ENCODE measurements around the gene PRAMEF17.
A peak's percentile ranks its signal among the peaks of the same experiment; 100 is the strongest.
"Not testable (repeated sequence)": the region's sequence is repeated elsewhere in the genome, so short reads cannot be mapped to it uniquely, and the experiment has no call there.

The PRAMEF17 gene, protein sequence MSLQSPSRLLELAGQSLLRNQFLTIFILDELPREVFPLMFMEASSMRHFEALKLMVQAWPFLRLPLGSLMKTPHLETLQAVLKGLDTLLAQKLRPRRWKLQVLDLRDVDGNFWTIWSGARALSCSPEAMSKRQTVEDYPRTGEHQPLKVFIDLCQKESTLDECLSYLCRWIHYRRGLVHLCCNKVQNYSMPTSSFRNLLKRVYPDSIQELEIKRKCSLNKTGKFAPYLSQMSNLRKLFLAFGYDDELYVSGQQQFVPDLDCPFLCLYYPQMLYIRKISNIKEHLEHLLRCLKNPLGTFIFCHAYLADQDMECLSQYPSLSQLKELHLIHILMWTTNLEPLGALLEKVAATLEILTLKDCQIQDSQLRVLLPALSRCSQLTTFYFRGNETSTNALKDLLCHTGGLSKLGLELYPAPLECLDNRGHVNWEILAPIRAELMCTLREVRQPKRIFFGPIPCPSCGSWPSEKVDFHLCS

DNA sequence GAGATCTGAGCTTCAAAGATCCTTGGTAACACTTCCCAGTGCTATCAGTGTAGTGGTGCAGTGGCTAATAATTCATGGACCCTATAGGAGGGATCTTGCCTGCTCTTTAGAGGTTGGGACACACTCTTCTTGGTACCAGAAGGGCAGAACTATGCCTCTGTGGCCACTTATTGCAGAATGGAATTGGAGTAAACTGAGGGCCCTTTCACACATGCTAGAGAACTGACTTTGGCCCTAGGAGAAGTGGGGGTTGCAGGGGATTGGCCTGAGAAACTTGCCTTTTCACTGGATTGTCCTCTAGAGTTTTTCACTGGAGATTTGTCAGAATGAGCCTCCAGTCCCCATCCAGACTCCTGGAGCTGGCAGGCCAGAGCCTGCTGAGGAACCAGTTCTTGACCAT is at the start of gene PRAMEF17:
PRAMEF17 (plus strand) TSS at position 301 of the 400 bp plus-strand sequence; CDS start at position 327, 26 bp downstream.
- DNase-seq (ENCODE audit: low read depth): not testable (repeated sequence)

- not testable (repeated sequence) for DNase-seq (ENCODE audit: low read depth)
Measured at GRCh38 chr1:13342496-13342895, 46.9 kb upstream of the PRAMEF17 start.

DNA sequence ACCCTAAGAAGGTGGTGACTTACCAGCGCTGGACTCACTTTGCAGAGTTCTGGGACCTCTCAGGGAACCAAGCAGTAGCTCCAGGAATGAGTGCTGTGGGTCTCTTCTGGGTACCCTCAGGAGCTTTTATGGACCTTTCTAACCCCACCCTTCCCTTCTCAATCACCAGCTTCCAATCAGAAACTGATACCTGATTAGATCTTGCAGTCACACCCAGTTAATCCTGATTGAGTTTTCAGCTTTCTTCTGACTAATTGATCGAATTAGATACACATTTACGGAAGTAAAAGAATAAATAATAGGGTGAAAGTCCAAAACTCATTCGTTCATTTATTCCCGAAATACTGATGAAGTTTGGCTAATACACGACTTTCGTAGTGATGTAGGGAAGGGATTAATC is 42.4 kb upstream of the PRAMEF17 start, which contains the start of gene PRAMEF14:
PRAMEF14 (minus strand) TSS at position 101 of the 400 bp plus-strand sequence. CDS start 1,820 bp downstream, outside the sequence.
- DNase-seq (ENCODE audit: low read depth): not testable (repeated sequence)

GRCh38 chr1:13353476-13353875 is 36.0 kb upstream of the PRAMEF17 start:
- DNase-seq (ENCODE audit: low read depth): not testable (repeated sequence)

DNA sequence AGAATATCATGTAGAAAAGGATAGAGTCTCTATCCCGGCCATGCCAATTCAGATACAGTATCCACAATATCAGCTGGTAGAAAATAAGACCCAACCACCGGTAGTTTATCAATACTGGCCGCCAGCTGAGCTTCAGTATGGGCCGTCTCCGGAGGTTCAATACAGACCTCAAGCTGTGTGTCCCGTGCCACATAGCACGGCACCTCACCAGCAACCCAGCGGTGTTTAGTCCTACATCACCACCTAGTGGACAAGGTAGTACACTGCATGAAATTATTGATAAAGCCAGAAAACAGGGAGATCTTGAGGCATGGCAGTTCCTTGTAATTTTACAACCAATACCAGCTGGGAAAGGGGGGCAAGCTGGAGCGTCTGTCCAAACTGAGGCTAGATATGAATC is 35.0 kb upstream of the PRAMEF17 start:
- DNase-seq (ENCODE audit: low read depth): not testable (repeated sequence)

GRCh38 chr1:13356774-13357173 is 32.7 kb upstream of the PRAMEF17 start:
- DNase-seq (ENCODE audit: low read depth): peak; percentile 45

DNA sequence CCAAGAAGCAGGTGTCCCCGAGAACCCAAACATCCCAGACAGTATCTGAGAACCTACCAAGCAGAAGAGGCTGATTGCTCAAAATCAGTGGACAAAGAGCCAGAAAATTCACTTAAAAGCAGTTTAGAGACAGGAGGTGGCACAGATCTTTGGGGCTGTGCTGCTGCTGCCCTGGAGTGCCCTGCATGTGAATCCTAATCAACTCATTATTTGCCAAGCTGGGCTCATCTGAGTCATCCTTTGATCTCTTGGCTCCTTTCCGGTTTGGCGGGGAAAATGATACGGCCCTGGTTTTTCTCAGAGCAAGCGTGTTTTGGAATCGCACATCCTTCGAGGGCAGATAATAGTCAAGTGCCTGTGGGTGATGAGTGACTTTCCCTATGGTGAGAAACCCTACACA is 27.1 kb upstream of the PRAMEF17 start:
- not testable (repeated sequence) for DNase-seq (ENCODE audit: low read depth)

GRCh38 chr1:13364928-13365327 is 24.5 kb upstream of the PRAMEF17 start:
- not testable (repeated sequence) for DNase-seq (ENCODE audit: low read depth)

DNA sequence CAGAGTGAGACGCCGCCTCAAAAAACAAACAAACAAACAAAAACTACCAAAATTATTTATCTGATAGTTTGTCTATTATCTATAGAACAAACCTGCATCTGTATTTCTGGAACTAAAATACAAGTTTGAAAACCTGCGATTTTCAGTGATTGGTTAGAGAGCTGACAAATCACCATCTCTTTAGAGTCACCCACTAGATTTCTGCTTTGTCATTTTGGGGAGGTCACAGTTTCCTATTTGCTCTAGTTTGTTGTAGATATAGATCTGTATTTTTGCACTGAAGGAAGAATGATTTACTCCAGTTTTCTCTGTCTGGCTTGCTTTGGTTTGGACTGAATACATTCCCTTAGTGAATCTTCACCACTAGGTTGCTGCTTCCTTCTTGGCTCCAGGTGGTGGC is 22.9 kb upstream of the PRAMEF17 start:
- DNase-seq (ENCODE audit: low read depth): not testable (repeated sequence)

- not testable (repeated sequence) for DNase-seq (ENCODE audit: low read depth)
Measured at GRCh38 chr1:13368544-13368943, 20.9 kb upstream of the PRAMEF17 start.

DNA sequence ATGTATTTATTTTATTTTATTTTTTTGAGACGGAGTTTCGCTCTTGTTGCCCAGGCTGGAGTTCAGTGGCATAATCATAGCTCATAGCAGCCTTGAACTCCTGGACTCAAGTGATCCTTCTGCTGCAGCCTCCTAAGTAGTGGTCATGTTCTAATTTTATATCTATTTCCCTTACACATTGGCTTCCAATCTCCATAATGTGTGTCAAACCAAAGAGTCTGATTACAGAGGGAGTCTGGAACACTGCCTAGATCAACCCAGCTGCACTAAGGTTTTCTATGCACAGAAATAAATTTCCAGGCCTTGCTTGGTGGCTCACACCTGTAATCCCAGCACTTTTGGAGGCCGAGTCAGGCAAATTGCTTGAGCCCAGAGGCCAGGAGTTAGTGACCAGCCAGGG is 10.4 kb upstream of the PRAMEF17 start:
- not testable (repeated sequence) for DNase-seq (ENCODE audit: low read depth)

DNA sequence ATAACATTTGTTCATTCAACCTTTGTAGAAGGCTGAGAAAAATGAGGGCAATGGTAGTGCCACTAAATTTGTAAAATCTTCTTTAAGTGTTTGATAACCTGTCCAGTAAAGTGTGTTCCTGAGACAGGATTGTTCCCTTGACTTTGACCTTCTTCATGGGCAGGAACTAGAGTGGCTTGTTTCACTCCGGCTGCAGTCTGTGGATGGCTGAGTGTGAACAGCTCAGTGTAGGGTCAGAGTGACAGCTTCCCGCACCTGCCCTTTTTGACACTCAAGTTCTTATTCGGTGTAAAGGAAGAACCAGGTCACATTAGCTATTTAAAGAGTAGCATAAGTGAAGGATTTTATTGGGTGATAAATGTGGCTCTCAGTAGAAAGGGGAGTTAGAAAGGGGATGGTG is 9.1 kb upstream of the PRAMEF17 start:
- DNase-seq (ENCODE audit: low read depth): not testable (repeated sequence)

GRCh38 chr1:13393004-13393403 is 3.6 kb downstream of the PRAMEF17 start:
- DNase-seq (ENCODE audit: low read depth): not testable (repeated sequence)

- DNase-seq (ENCODE audit: low read depth): not testable (repeated sequence)
Measured at GRCh38 chr1:13394761-13395160, 5.3 kb downstream of the PRAMEF17 start.

- not testable (repeated sequence) for DNase-seq (ENCODE audit: low read depth)
Measured at GRCh38 chr1:13395311-13395710, 5.9 kb downstream of the PRAMEF17 start.

GRCh38 chr1:13407811-13408210 is 18.4 kb downstream of the PRAMEF17 start:
- no peak for DNase-seq (ENCODE audit: low read depth)

- DNase-seq (ENCODE audit: low read depth): not testable (repeated sequence)
Measured at GRCh38 chr1:13410150-13410549, 20.7 kb downstream of the PRAMEF17 start, which contains the start of gene PRAMEF20. PRAMEF20 (plus strand) TSS chr1:13410450; CDS start chr1:13416355, 5,905 bp downstream.

DNA sequence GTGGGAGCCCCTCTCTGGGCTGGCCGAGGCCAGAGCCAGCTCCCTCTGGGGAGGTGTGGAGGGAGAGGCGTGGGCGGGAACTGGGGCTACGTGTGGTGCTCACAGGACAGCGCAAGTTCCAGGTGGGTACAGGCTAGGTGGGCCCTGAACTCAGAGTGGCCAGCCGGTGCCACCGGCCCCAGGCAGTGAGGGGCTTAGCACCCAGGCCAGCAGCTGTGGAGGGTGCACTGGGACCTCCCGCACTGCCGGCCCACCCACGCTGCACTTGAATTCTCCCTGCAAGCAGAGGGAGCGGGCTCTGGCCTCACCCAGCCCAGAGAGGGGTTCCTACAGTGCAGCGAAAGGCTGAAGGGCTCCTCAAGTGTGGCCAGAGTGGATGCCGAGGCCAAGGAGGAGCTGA is 41.1 kb downstream of the PRAMEF17 start:
- DNase-seq (ENCODE audit: low read depth): no peak

DNA sequence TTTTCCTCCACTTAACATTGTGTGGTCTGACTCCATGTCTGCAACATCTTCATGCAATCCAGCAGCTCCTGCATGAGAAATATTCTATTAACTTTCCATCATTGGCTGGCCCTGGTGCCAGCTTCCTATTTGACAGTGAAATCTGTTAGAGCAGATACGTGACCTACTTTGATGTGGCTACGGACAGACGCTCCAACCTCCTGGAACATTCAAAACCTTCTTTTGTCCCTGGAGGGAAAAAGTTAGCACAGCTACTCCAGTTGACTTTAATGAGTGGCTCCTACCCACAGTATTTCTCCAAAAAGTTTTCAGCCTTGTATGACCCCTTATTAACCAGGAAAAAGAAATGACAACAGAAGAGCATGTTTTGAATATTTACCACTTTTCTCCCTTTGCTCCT is 42.8 kb downstream of the PRAMEF17 start:
- no peak for DNase-seq (ENCODE audit: low read depth)

- not testable (repeated sequence) for DNase-seq (ENCODE audit: low read depth)
Measured at GRCh38 chr1:13433694-13434358, 44.4 kb downstream of the PRAMEF17 start.

GRCh38 chr1:13435458-13435857 is 46.0 kb downstream of the PRAMEF17 start:
- DNase-seq (ENCODE audit: low read depth): no peak

DNA sequence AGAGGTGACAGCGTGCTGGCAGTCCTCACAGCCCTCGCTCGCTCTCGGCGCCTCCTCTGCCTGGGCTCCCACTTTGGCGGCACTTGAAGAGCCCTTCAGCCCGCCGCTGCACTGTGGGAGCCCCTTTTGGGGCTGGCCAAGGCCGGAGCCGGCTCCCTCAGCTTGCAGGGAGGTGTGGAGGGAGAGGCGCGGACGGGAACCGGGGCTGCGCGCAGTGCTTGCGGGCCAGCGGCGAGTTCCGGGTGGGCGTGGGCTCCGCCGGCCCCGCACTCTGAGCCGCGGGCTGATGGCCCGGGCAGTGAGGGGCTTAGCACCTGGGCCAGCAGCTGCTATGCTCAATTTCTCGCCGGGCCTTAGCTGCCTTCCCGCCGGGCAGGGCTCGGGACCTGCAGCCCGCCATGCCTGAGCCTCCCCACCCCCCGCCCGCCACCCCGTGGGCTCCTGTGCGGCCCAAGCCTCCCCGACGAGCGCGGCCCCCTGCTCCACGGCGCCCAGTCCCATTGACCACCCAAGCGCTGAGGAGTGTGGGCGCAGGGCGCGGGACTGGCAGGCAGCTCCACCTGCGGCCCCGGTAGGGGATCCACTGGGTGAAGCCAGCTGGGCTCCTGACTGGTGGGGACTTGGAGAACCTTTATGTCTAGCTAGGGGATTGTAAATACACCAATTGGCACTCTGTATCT is 49.8 kb downstream of the PRAMEF17 start:
- not testable (repeated sequence) for DNase-seq (ENCODE audit: low read depth)

Data from fibroblast of gingiva (primary cell).